Smooth muscle cell (in vitro differentiated cells): ENCODE data around the gene FARS2. TPM values are rescaled to one million over a fixed set of nuclear protein-coding genes. Genes with fewer than 3 reads are reported as not detected.

Experiments
- DNase-seq: peaks from one replicate; lab custom pipeline; 2025; ENCODE audit not compliant: unreplicated experiment; lab: John Stamatoyannopoulos, UW
- H2AFZ ChIP-seq: fragments of 200-600 bp; sonication (generic); 2 replicates; pipeline ENCODE4 v1.6.0; 2016; ENCODE audit warnings: antibody characterized with exemption, low read depth, mild to moderate bottlenecking
- H3F3A ChIP-seq: fragments of 200-600 bp; sonication (generic); 2 replicates; pipeline ENCODE4 v1.6.0; 2017; ENCODE audit warnings: antibody characterized with exemption, low read depth
- H3K27ac ChIP-seq: fragments of 200-600 bp; sonication (generic); 2 replicates; pipeline ENCODE4 v1.5.1; 2016; ENCODE audit warnings: low read depth, mild to moderate bottlenecking
- H3K27me3 ChIP-seq: fragments of 200-600 bp; sonication (generic); 2 replicates; pipeline ENCODE4 v1.6.1; 2016; ENCODE audit warnings: low read depth, mild to moderate bottlenecking
- H3K36me3 ChIP-seq: fragments of 200-600 bp; sonication (generic); 2 replicates; pipeline ENCODE4 v1.5.1; 2016; ENCODE audit warnings: low read depth
- H3K4me1 ChIP-seq: fragments of 200-600 bp; sonication (generic); 2 replicates; pipeline ENCODE4 v1.5.1; 2016; ENCODE audit warnings: low read depth
- H3K4me2 ChIP-seq: fragments of 200-600 bp; sonication (generic); 2 replicates; pipeline ENCODE4 v1.6.0; 2016; ENCODE audit warnings: mild to moderate bottlenecking
- H3K4me3 ChIP-seq: fragments of 200-600 bp; sonication (generic); 2 replicates; pipeline ENCODE4 v1.5.1; 2016; ENCODE audit warnings: mild to moderate bottlenecking
- H3K79me2 ChIP-seq: fragments of 200-600 bp; sonication (generic); 2 replicates; pipeline ENCODE4 v1.6.0; 2016; ENCODE audit warnings: low read depth, mild to moderate bottlenecking
- H3K9ac ChIP-seq: fragments of 200-600 bp; sonication (generic); 2 replicates; pipeline ENCODE4 v1.6.0; 2016; ENCODE audit warnings: low read depth
- H3K9me3 ChIP-seq: fragments of 200-600 bp; sonication (generic); replicated peaks from 2 replicates; pipeline ENCODE4 v1.5.1; 2016; ENCODE audit warnings: low read depth
- H4K20me1 ChIP-seq: fragments of 200-600 bp; sonication (generic); 2 replicates; pipeline ENCODE4 v1.6.0; 2016; ENCODE audit warnings: low read depth
- WGBS: methylation state at CpG from one replicate; pipeline ENCODE4 v1.1.7; 2016; ENCODE audit warnings: low lambda C conversion rate; 5-methylcytosine and 5-hydroxymethylcytosine counted together
- polyA plus RNA-seq: library from polyadenylated mRNA; unstranded; fragments of >200 nt; fragmentation: Nextera tagmentation; extraction: Ambion mirVana; gene quantifications from 2 replicates; pipeline ENCODE4 v1.2.1, GENCODE V29; 2016
- total RNA-seq: library from RNA; depleted of rRNA; stranded (reverse); fragments of >200 nt; gene quantifications from 2 replicates; pipeline ENCODE4 v1.2.3, GENCODE V29; 2014
- TF ChIP-seq, protein P1 (sequence below): fragments of 200-600 bp; sonication (generic); IDR thresholded peaks from 2 replicates; pipeline ENCODE4 v1.5.1; 2017; ENCODE audit warnings: borderline replicate concordance, mild to moderate bottlenecking, antibody characterized with exemption; ENCODE audit not compliant: insufficient read depth, poor library complexity, severe bottlenecking

FARS2 gene
- total and polyA plus RNA-seq, 2 experiments from 2014 or later, result 9.6 to 13.2 TPM

DNA sequence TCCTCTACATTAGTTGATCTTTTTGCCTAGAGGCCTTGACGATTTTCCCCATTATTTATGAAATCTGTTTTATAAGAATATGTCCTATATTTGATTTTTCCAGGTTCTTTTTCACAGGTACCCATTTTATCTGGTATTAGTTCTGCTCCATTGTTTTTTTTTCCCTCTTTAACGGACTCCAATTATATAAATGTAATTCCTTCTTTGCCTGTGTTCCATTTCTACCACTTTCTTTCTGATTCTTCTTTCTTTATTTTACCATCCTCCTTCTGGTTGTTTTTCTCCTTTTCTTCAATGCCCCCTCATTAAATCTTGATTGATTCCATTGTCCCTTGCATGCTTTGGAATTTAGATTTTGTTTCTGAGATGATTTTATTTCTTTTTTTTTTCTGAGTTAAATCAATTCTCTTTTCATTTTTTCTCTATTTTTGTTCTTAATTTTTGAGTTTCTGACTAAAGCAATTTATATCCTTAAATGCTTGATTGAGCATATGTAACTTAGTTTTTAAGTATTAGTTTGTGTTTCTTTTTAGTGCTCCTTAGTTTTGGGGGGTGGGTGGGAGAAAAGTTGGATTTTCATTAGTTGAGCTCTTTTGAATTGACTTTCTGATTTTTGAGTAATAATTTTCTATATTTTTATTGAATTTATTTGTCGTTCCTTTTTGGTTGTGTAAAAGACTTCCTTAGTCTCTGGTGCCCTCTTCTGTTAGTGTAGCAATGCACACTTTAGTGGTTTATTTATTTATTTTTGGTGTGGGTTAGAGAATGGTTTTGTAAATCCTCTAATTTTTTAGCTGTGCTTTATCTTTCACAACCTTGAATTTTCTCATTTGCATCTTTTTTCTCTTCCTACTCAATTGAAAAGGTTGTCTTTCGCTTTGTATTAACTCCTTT lies 140.8 kb downstream of the FARS2 start:
- 79% methylated on average over 4 of the region's 4 CpGs for WGBS
- no peak for DNase-seq
- H3K4me2 ChIP-seq, result no peak overlapping the region

DNA sequence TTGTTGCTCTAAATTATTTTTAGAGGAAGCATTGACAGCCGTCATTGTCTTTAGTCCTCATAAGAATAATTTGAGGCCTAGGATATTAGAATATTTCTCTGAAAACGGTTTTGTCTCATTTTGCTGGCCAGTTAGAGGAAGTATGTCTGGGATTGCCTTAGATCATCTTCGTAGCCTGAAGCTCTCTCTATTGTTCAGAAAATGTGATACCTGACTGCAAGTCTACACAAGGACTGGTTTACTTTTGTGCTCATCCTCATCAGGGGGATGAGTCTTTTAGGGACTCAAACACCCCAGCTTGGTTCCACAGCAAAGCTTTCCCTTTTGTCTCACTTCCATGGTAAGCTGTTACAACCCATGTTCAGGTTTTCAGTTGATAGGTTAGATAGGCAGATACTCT lies 141.8 kb downstream of the FARS2 start:
- Histone ChIP-seq H3F3A (no peaks in the 10 kb centered on the region), H2AFZ (no peak overlapping the region), H4K20me1 (peaks cover 7% of the 10 kb centered on the region), H3K27me3 (no peaks in the 10 kb centered on the region), H3K27ac (no peak overlapping the region), H3K36me3 (peaks cover 7% of the 10 kb centered on the region), H3K9ac (no peak overlapping the region), H3K79me2 (peaks cover 17% of the 10 kb centered on the region), H3K4me2 (no peak overlapping the region), H3K4me3 (no peak overlapping the region), H3K9me3 (peaks cover 7% of the 10 kb centered on the region), H3K4me1 (peaks cover 5% of the 10 kb centered on the region)
- TF ChIP-seq, protein P1, sequence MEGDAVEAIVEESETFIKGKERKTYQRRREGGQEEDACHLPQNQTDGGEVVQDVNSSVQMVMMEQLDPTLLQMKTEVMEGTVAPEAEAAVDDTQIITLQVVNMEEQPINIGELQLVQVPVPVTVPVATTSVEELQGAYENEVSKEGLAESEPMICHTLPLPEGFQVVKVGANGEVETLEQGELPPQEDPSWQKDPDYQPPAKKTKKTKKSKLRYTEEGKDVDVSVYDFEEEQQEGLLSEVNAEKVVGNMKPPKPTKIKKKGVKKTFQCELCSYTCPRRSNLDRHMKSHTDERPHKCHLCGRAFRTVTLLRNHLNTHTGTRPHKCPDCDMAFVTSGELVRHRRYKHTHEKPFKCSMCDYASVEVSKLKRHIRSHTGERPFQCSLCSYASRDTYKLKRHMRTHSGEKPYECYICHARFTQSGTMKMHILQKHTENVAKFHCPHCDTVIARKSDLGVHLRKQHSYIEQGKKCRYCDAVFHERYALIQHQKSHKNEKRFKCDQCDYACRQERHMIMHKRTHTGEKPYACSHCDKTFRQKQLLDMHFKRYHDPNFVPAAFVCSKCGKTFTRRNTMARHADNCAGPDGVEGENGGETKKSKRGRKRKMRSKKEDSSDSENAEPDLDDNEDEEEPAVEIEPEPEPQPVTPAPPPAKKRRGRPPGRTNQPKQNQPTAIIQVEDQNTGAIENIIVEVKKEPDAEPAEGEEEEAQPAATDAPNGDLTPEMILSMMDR, result no peak
- 91% methylated on average over 3 of the region's 3 CpGs for WGBS
- DNase-seq, result no peak

More for the DNA sequence above, 140.8 kb downstream of the FARS2 start:
- Histone ChIP-seq H3K27ac (no peak overlapping the region), H3K36me3 (peaks cover 7% of the 10 kb centered on the region), H2AFZ (no peak overlapping the region), H3K4me1 (peaks cover 5% of the 10 kb centered on the region), H3K27me3 (no peaks in the 10 kb centered on the region), H3K79me2 (peaks cover 17% of the 10 kb centered on the region), H4K20me1 (peaks cover 11% of the 10 kb centered on the region), H3F3A (no peaks in the 10 kb centered on the region), H3K4me3 (no peak overlapping the region), H3K9ac (no peak overlapping the region), H3K9me3 (peaks cover 7% of the 10 kb centered on the region)
- TF ChIP-seq, protein P1, result peak; percentile 27

DNA sequence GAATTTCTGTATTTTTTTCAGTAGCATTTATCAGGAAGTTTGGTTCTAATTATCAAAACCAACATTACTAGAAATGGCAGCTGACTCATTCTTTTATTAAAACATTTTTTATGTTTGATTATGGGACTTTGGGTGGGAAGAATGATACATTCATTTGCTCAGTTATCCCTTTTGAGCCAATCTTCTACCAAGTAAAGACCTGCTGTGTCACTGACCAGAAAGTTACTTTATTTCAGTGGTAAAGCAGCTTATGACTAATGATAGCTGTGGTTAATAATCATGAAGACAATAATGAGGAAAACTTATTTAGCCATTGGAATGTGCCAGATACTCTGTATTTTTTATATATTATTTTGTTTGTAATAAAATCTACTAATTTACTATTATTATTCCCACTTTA lies 142.3 kb downstream of the FARS2 start:
- peaks cover 13% of the 10 kb centered on the region for H3K79me2 ChIP-seq
- H3K4me3 ChIP-seq, result no peak overlapping the region
- H3K36me3 ChIP-seq, result peaks cover 7% of the 10 kb centered on the region
- no peaks in the 10 kb centered on the region for H3K27me3 ChIP-seq
- H3F3A ChIP-seq, result no peaks in the 10 kb centered on the region
- H3K9ac ChIP-seq, result no peak overlapping the region
- peaks cover 2% of the 10 kb centered on the region for H4K20me1 ChIP-seq
- no peak overlapping the region for H2AFZ ChIP-seq
- no peak overlapping the region for H3K27ac ChIP-seq
- no peak overlapping the region for H3K4me2 ChIP-seq
- peaks cover 7% of the 10 kb centered on the region for H3K9me3 ChIP-seq
- TF ChIP-seq, protein P1, result no peak
- H3K4me1 ChIP-seq, result peaks cover 5% of the 10 kb centered on the region
- DNase-seq, result no peak
